ENCODE data around the gene SPO11.

SPO11 gene

DNA sequence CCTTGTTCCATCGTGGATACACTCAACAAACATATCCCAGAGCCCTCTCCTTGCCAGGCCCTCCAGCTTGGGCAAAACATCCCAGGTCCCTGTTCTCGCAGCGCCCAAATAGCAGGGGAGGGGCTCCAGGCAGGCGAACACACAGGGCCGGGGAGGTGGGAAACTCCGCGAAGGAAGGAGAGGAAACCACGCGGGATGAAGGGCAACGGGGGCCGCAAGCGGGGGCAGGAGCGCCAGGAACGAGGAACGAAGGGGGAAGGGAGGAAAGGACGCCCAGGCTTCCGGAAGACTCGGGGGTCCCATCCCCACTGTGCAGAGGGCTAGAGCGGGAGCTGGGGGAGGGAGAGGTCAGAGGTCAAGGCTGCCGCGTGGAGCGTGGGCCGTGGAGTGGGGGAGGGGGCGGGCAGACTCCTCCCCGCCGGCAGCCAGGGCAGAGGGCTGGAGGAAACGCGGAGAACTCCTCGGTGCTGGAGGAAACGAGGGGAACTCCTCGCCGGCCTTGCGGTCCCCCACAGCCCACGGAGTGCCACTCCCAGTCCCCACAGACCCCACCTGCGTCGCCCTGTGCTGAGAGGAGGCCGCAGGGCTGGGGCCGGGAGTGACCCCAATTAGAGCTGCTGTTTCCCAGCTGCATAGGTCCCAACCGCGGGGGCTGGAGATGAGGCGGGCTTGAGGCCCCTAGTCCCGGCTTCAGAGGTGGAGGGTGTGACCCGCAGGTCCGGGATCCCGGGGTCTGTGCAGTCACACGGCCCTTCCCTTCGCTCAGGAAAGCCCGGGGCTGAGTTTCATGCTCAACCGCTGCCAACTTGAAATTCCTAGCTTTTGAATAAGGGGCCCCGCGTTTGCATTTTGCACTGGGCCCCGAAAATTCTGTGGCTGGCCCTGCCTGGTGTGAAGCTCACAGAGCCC is 60.3 kb downstream of the SPO11 start:
- Histone ChIP-seq H3K9me3 (ENCODE audit: insufficient read depth, low read depth, low read length) (no peaks in the 10 kb centered on the region), H3K79me2 (ENCODE audit: insufficient read depth, low read length) (peaks cover 34% of the 10 kb centered on the region), H3K4me1 (ENCODE audit: insufficient read depth, low read length, poor library complexity, severe bottlenecking) (peaks cover 40% of the 10 kb centered on the region), H3K4me3 (ENCODE audit: low read length, poor library complexity, severe bottlenecking) (peak overlapping the region; percentile 73), H3K4me2 (ENCODE audit: low read depth, low read length, poor library complexity, severe bottlenecking) (peak overlapping the region; percentile 89), H3K9me2 (replicated peaks; ENCODE audit: low read depth, low read length) (no peaks in the 10 kb centered on the region), H3K36me3 (ENCODE audit: insufficient read depth, low read length) (peaks cover 8% of the 10 kb centered on the region; the same call in 1 of the 2 replicates), H3K9ac (ENCODE audit: low read depth, low read length, poor library complexity, severe bottlenecking) (peak overlapping the region; percentile 84), H3F3A (ENCODE audit: low read depth) (no peaks in the 10 kb centered on the region), H3K27me3 (ENCODE audit: insufficient read depth, low read length, poor library complexity, severe bottlenecking) (no peaks in the 10 kb centered on the region), H2AFZ (ENCODE audit: low read length) (peak overlapping the region; percentile 72; the same call in 1 of the 2 replicates), H4K20me1 (ENCODE audit: insufficient read depth, low read length, poor library complexity, severe bottlenecking) (peaks cover 33% of the 10 kb centered on the region)
- TF ChIP-seq EZH2phosphoT487 (IDR thresholded peaks at IDR 0.05; ENCODE audit: borderline replicate concordance): no peak
- TF ChIP-seq CTCF (conservative IDR thresholded peaks at IDR 0.05; ENCODE audit: low read length): no peak

GRCh38 chr20:57390604-57391438 is 61.2 kb downstream of the SPO11 start, which contains the start of gene RBM38:
Gene RBM38, plus strand, starts transcription at chr20:57391396. Its CDS starts 186 bp downstream, at chr20:57391582.
- H3K9ac ChIP-seq (ENCODE audit: low read depth, low read length, poor library complexity, severe bottlenecking): peak within 1 kb of the TSS; percentile 87
- no peaks in the 10 kb centered on the region for H3K9me2 ChIP-seq (replicated peaks; ENCODE audit: low read depth, low read length)
- peaks cover 41% of the 10 kb centered on the region for H4K20me1 ChIP-seq (ENCODE audit: insufficient read depth, low read length, poor library complexity, severe bottlenecking)
- H3K27me3 ChIP-seq (ENCODE audit: insufficient read depth, low read length, poor library complexity, severe bottlenecking): no peaks in the 10 kb centered on the region
- H3K4me1 ChIP-seq (ENCODE audit: insufficient read depth, low read length, poor library complexity, severe bottlenecking): peaks cover 40% of the 10 kb centered on the region
- H3K4me2 ChIP-seq (ENCODE audit: low read depth, low read length, poor library complexity, severe bottlenecking): peak within 1 kb of the TSS; percentile 98
- TF ChIP-seq CTCF (conservative IDR thresholded peaks at IDR 0.05; ENCODE audit: low read length) (no peak), EZH2phosphoT487 (IDR thresholded peaks at IDR 0.05; ENCODE audit: borderline replicate concordance) (no peak)
- H3F3A ChIP-seq (ENCODE audit: low read depth): no peaks in the 10 kb centered on the region
- H3K9me3 ChIP-seq (ENCODE audit: insufficient read depth, low read depth, low read length): no peaks in the 10 kb centered on the region
- H3K4me3 ChIP-seq (ENCODE audit: low read length, poor library complexity, severe bottlenecking): peak within 1 kb of the TSS; percentile 87
- H3K79me2 ChIP-seq (ENCODE audit: insufficient read depth, low read length): peaks cover 43% of the 10 kb centered on the region
- peak within 1 kb of the TSS; percentile 72 for H2AFZ ChIP-seq (ENCODE audit: low read length)
- H3K36me3 ChIP-seq (ENCODE audit: insufficient read depth, low read length): peaks cover 9% of the 10 kb centered on the region; the same call in 1 of the 2 replicates

- Histone ChIP-seq H3K36me3 (ENCODE audit: insufficient read depth, low read length) (peaks cover 18% of the 10 kb centered on the region; the same call in 1 of the 2 replicates), H3K4me1 (ENCODE audit: insufficient read depth, low read length, poor library complexity, severe bottlenecking) (peaks cover 41% of the 10 kb centered on the region), H3K9ac (ENCODE audit: low read depth, low read length, poor library complexity, severe bottlenecking) (peak overlapping the region; percentile 87), H2AFZ (ENCODE audit: low read length) (no peak overlapping the region), H3K79me2 (ENCODE audit: insufficient read depth, low read length) (peaks cover 52% of the 10 kb centered on the region), H3K9me3 (ENCODE audit: insufficient read depth, low read depth, low read length) (no peaks in the 10 kb centered on the region), H4K20me1 (ENCODE audit: insufficient read depth, low read length, poor library complexity, severe bottlenecking) (peaks cover 50% of the 10 kb centered on the region), H3K4me3 (ENCODE audit: low read length, poor library complexity, severe bottlenecking) (peak overlapping the region; percentile 87), H3F3A (ENCODE audit: low read depth) (no peaks in the 10 kb centered on the region), H3K27me3 (ENCODE audit: insufficient read depth, low read length, poor library complexity, severe bottlenecking) (no peaks in the 10 kb centered on the region), H3K4me2 (ENCODE audit: low read depth, low read length, poor library complexity, severe bottlenecking) (peak overlapping the region; percentile 98), H3K9me2 (replicated peaks; ENCODE audit: low read depth, low read length) (no peaks in the 10 kb centered on the region)
- TF ChIP-seq EZH2phosphoT487 (IDR thresholded peaks at IDR 0.05; ENCODE audit: borderline replicate concordance): no peak
- TF ChIP-seq CTCF (conservative IDR thresholded peaks at IDR 0.05; ENCODE audit: low read length): no peak
Observed at GRCh38 chr20:57391439-57392301, 62.1 kb downstream of the SPO11 start.

Data from Loucy (cell line).